ENCODE measurements around the gene PPP1R17. TPM values are rescaled to one million over a fixed set of nuclear protein-coding genes. Genes with fewer than 3 reads are reported as not detected.

PPP1R17 gene
- total and polyA plus RNA-seq, 9 donors = 0.11 to 0.38 TPM; not detected in 7

DNA sequence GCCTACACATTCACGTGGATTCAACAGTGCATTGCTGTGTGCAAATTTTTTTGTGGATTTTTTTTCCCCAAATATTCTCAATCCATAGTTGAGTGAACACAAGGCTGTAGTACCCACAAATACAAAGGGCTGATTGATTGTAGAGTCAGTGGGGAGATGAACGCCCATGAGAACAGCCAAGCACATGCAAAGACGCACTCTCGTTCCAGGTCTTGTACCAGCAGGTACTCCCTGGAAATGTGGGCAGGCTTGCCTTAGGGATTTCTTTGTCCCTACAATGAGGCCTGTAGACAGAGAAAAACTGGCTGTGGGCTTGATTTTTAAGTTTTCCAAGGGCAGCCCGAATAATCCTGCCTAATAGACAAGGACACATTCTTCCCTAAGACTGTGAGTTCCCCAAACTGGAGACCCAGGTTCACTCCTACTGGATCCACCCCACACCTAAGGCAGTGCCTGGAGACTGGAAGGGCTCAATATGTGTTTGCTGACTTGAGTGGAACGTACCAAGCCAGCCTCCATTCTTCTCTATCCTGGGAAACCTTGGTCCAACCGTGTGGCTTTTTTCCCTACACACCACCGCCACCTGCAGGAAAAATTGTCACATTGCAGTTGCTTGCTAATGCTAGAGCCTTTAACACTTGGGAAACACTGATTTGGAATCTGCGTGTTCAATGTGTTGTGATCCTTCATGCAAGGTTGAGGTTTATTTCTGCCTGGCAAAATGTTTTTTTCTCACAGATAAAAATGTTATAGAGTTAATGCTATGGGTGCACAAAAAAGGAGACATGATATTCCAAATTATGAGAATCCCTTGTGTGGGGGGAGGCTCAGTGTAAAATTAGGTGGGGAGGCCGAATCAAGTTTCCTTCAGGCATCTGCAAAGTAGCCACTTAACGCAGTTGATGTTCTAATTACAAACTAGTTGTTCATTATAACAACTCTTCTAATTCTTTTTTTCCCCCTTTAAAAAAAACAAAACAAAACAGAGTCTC, 49.3 kb downstream of the PPP1R17 start:
- DNase-seq = peak; percentile 8 to 49 (median 33)
- no peak overlapping the region for H3K27ac ChIP-seq
- H3K4me1 ChIP-seq (ENCODE audit: insufficient read depth) = no peaks in the 10 kb centered on the region
- H3K4me3 ChIP-seq = no peak overlapping the region
- WGBS, 3 donors = 47 to 52% (median 47%) methylated on average over 11 of the region's 11 CpGs
- intact Hi-C loops (cut with DNase I) = loop anchor here in 1 of 4 donors (10.0 kb wide), 1 partner anchor 601 kb away; no protein-coding TSS in a partner anchor
- H3K9me3 ChIP-seq = no peaks in the 10 kb centered on the region
- TF ChIP-seq, protein P1, sequence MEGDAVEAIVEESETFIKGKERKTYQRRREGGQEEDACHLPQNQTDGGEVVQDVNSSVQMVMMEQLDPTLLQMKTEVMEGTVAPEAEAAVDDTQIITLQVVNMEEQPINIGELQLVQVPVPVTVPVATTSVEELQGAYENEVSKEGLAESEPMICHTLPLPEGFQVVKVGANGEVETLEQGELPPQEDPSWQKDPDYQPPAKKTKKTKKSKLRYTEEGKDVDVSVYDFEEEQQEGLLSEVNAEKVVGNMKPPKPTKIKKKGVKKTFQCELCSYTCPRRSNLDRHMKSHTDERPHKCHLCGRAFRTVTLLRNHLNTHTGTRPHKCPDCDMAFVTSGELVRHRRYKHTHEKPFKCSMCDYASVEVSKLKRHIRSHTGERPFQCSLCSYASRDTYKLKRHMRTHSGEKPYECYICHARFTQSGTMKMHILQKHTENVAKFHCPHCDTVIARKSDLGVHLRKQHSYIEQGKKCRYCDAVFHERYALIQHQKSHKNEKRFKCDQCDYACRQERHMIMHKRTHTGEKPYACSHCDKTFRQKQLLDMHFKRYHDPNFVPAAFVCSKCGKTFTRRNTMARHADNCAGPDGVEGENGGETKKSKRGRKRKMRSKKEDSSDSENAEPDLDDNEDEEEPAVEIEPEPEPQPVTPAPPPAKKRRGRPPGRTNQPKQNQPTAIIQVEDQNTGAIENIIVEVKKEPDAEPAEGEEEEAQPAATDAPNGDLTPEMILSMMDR (IDR thresholded peaks at IDR 0.05) = peak in 2 of 3 donors; percentile 27 to 62
- TF ChIP-seq POLR2A (IDR thresholded peaks at IDR 0.05) = no peak
- H3K27me3 ChIP-seq = no peaks in the 10 kb centered on the region
- no peaks in the 10 kb centered on the region for H3K36me3 ChIP-seq

DNA sequence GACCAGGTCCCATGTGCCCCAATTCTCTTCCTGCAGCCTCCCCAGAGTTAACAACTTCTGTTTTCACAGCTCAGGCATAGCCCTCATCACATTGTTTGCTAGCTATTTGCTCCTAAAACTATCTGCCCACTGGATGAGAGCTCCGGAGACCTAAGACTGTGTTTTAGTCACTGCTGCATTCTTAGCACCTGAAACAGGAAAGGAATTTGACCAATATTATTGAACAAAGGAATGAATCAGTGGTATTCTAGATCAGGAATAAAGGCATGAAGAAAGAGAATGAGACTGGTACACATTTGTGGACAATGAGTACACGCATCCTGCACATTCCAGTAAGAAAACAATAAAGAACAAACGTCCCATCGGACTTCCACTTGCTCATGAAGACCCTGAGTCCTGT, 54.8 kb downstream of the PPP1R17 start:
- WGBS, 3 donors = 60 to 79% (median 63%) methylated on average over 4 of the region's 4 CpGs
- no peak for DNase-seq
- intact Hi-C loops (cut with DNase I) = loop anchor here in 2 of 4 donors (10.0 kb wide), 2 partner anchors 603 to 607 kb away; no protein-coding TSS in a partner anchor
- no peaks in the 10 kb centered on the region for H3K36me3 ChIP-seq
- H3K4me3 ChIP-seq = no peak overlapping the region
- H3K27ac ChIP-seq = no peak overlapping the region
- no peaks in the 10 kb centered on the region for H3K9me3 ChIP-seq
- H3K27me3 ChIP-seq = no peaks in the 10 kb centered on the region
- TF ChIP-seq POLR2A (IDR thresholded peaks at IDR 0.05) = no peak
- no peak for TF ChIP-seq EP300 (IDR thresholded peaks at IDR 0.05)
- TF ChIP-seq, protein P1 (IDR thresholded peaks at IDR 0.05) = no peak
- no peaks in the 10 kb centered on the region for H3K4me1 ChIP-seq (ENCODE audit: insufficient read depth)

DNA sequence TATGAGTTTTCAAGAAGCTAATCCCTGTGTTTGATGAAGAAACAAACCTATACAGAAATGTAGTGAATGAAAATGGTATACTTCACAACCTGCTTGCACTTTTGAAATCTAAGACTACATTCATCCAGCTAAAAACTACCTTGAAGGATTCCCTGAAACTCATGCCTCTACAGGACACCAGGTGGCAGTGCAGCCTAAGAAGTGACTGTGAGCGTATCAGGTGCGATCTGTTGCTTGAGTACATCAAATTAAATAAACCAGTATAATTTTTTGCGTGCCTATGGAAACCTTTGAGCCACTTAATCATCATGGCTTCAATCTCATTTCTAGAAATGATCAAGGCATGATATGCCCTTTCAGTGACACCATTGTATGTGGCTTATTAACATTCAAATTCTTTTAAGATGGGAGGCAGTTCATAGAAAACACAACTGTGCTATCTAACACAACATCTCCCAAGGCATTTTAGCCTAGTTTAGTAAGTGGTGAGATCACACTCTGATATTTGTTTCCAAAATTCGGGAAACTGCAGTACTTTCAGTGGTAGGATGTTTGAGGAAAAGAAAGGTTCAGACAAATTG, 57.4 kb downstream of the PPP1R17 start:
- DNase-seq = peak; percentile 18 to 69 (median 59)
- Histone ChIP-seq H3K4me1 (ENCODE audit: insufficient read depth) (no peaks in the 10 kb centered on the region), H3K4me3 (no peak overlapping the region), H3K27me3 (no peaks in the 10 kb centered on the region), H3K27ac (no peak overlapping the region), H3K36me3 (no peaks in the 10 kb centered on the region), H3K9me3 (no peaks in the 10 kb centered on the region)
- intact Hi-C loops (cut with DNase I) = loop anchor here in 2 of 4 donors (10.0 kb wide), 2 partner anchors 600 to 610 kb away; no protein-coding TSS in a partner anchor
- WGBS, 3 donors = 3 to 5% (median 4%) methylated on average over 4 of the region's 4 CpGs
- no peak for TF ChIP-seq EP300 (IDR thresholded peaks at IDR 0.05)
- TF ChIP-seq, protein P1 (IDR thresholded peaks at IDR 0.05) = peak; percentile 32 to 76 (median 60)
- no peak for TF ChIP-seq POLR2A (IDR thresholded peaks at IDR 0.05)

DNA sequence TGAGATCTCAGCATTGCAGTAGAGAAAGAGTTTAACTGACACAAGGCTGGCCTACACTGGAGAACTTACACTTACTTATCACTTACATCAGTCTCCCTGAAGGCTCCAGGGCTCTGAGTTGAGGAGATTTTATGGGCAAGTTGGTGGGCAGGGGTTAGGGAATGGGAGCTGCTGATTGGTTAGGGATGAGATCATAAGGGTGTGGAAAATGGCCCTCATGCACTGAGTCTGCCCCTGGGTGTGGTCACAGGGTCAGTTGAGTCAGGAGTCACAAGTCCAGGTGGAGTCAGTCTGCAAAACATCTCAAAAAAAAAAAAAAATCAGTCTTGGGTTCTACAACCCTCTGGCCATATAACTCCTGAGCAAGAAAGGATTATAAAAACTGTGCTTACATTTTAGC, 60.5 kb downstream of the PPP1R17 start:
- no peak for DNase-seq
- H3K4me3 ChIP-seq = no peak overlapping the region
- H3K36me3 ChIP-seq = no peaks in the 10 kb centered on the region
- H3K27ac ChIP-seq = no peak overlapping the region
- H3K9me3 ChIP-seq = no peaks in the 10 kb centered on the region
- no peaks in the 10 kb centered on the region for H3K27me3 ChIP-seq
- TF ChIP-seq, protein P1 (IDR thresholded peaks at IDR 0.05) = no peak
- no peak for TF ChIP-seq POLR2A (IDR thresholded peaks at IDR 0.05)
- no peak for TF ChIP-seq EP300 (IDR thresholded peaks at IDR 0.05)
- no peaks in the 10 kb centered on the region for H3K4me1 ChIP-seq (ENCODE audit: insufficient read depth)
- intact Hi-C loops (cut with DNase I) = loop anchor here in 3 of 4 donors (5.0 to 10.0 kb wide), 4 partner anchors 455 to 613 kb away; no protein-coding TSS in a partner anchor
